HG02884 (cell line): ENCODE data around the gene AKAP6.
A peak's percentile ranks its signal among the peaks of the same experiment; 100 is the strongest.

Experiments
- ATAC-seq: cut with Tn5 transposase; IDR thresholded peaks from one replicate; pipeline ENCODE4 v1.9.1; 2021; ENCODE audit warnings: mild to moderate bottlenecking, moderate library complexity; ENCODE audit not compliant: unreplicated experiment

Gene AKAP6

GRCh38 chr14:32531942-32532515 is 202.9 kb downstream of the AKAP6 start:
- no peak for ATAC-seq

GRCh38 chr14:32534145-32534544 is 205.0 kb downstream of the AKAP6 start:
- ATAC-seq = no peak

GRCh38 chr14:32536175-32536574 is 207.1 kb downstream of the AKAP6 start:
- no peak for ATAC-seq

- no peak for ATAC-seq
Measured at GRCh38 chr14:32537166-32537565, 208.1 kb downstream of the AKAP6 start.

- ATAC-seq = no peak
Measured at GRCh38 chr14:32542507-32542906, 213.4 kb downstream of the AKAP6 start.

- no peak for ATAC-seq
Measured at GRCh38 chr14:32545095-32545494, 216.0 kb downstream of the AKAP6 start.

- ATAC-seq = no peak
Measured at GRCh38 chr14:32545506-32546210, 216.6 kb downstream of the AKAP6 start.

GRCh38 chr14:32546246-32546645 is 217.1 kb downstream of the AKAP6 start:
- no peak for ATAC-seq

- ATAC-seq = no peak
Measured at GRCh38 chr14:32552766-32553165, 223.7 kb downstream of the AKAP6 start.

- ATAC-seq = no peak
Measured at GRCh38 chr14:32559048-32559447, 229.9 kb downstream of the AKAP6 start.

- ATAC-seq = no peak
Measured at GRCh38 chr14:32559590-32559989, 230.5 kb downstream of the AKAP6 start.

GRCh38 chr14:32560209-32560857 is 231.2 kb downstream of the AKAP6 start:
- ATAC-seq = peak; percentile 68

GRCh38 chr14:32561520-32561919 is 232.4 kb downstream of the AKAP6 start:
- ATAC-seq = no peak

- ATAC-seq = no peak
Measured at GRCh38 chr14:32564596-32564995, 235.5 kb downstream of the AKAP6 start.

GRCh38 chr14:32565256-32565655 is 236.2 kb downstream of the AKAP6 start:
- no peak for ATAC-seq

GRCh38 chr14:32567543-32568384 is 238.7 kb downstream of the AKAP6 start:
- no peak for ATAC-seq

- ATAC-seq = no peak
Measured at GRCh38 chr14:32571551-32571950, 242.5 kb downstream of the AKAP6 start.

GRCh38 chr14:32571995-32572866 is 243.1 kb downstream of the AKAP6 start:
- peak; percentile 43 for ATAC-seq

- ATAC-seq = no peak
Measured at GRCh38 chr14:32572867-32573150, 243.7 kb downstream of the AKAP6 start.

- no peak for ATAC-seq
Measured at GRCh38 chr14:32574269-32574668, 245.2 kb downstream of the AKAP6 start.
